ENCODE data around the gene PIAS1.
A peak's percentile ranks its signal among the peaks of the same experiment; 100 is the strongest.
"Not testable (repeated sequence)": the region's sequence is repeated elsewhere in the genome, so short reads cannot be mapped to it uniquely, and the experiment has no call there.

The PIAS1 gene

GRCh38 chr15:68203486-68203885 lies 149.4 kb downstream of the PIAS1 start:
- no peak for DNase-seq (ENCODE audit: low read depth in 2 of 2)

- DNase-seq (ENCODE audit: low read depth in 2 of 2), result no peak
Observed at GRCh38 chr15:68203956-68204355, 149.8 kb downstream of the PIAS1 start.

DNA sequence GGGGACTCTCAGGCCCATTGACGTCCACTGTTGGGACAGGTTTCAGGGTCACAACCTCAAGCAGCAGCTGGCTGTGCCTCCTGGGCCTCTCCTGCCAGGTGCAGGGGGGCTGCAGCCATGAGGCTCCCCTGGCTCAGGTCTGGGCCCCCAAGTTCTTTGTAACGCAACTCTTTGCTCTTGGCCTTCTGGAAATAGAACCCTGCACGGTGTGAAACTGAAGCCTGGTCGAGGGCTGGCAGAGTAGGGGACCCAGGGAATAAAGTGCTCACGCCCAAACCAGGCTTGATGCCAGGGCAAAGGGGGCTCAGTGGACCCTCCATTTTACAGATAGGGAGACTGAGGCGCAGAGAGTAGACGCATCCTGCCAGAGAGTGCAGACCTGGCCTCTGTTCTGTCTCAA lies 150.2 kb downstream of the PIAS1 start:
- DNase-seq (ENCODE audit: low read depth in 2 of 2), result no peak

DNA sequence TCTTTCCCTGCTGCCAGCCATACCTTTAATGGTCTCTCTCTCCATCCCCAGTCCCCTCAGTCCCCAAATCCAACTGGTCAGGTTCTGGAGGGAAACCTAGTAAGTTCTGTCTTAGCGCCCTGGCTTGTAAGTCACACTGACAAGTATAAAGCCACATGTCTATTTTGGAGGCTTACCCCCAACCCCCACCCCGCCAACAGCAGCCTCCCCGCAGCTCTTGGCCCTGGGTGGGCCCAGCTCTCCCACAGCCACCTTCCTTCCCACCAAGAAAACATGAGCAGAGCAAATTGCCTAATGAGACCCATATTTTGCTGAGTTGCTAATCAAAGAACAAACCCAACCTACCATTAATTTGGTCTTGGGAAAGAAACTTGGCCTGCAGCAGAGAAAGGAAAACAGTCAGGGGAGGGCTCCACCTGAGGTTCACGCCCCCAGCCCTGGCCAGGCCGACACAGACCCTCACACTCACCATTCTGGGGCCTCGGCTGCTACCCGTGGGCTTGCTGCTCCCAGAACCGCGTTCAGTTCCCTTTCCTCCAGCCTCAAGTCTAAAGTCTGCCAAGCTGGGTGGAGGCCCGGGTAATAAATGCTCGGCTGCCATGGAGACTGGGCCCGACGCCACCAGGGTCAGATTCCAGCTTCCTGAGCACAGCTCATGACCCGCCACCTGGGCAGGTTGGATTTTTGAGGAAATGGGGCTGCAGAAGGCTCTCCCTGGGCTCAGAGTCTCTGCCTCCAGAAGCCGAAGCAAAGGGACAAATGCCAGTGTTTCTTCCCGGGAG lies 150.9 kb downstream of the PIAS1 start, which contains the start of gene CALML4:
Gene CALML4 (minus strand): TSS at position 557 of the 782 bp plus-strand sequence. CDS start 85 bp downstream, at position 472.
- DNase-seq (ENCODE audit: low read depth in 2 of 2), result no peak

DNA sequence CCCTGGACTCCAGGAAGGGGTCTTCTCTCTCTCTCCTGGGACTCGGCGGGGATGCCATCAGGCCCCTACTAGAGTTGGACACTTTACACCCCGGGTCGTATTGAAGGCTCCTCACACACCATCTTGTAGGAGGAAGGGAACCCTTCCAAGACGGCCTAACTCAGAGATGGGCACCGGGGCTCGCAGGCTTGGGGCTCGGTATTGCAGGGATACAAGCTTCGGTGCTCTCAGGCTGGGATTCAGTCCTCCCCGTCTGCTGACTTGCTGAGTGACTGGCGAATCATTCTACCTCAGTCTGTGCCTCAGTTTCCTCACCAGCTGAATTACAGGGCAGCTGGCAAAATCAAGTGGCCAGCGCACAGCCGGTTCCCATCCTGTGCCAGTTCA lies 151.4 kb downstream of the PIAS1 start:
- no peak for DNase-seq (ENCODE audit: low read depth in 2 of 2)

DNA sequence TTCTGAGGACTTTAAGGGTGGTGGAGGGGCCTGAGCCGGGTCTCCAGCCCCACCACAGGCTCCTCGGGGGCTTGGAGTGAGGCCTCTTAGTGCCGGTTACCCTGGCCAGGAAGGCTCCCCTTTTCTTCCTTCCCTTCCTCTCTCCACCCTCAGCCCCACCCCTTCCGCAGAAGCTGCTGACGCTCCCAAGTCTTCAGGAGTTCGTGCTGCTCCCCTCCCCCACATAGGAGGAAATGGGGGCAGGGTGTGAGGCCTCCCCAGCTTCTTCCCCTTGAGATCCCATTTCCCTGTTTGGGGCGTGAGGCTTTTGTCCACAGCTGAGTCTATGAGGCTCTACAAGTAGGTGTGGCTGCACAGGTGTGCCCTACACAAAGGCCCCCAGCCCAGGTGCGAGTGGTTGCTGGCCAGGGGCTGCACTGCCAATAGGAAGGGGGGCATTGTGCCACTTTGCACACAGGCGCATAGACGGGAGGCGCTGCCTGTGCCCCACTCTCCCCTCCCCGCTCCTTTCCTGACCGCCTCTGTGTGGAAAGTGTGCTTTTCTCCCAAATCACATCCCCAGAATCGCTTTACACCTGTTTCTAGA lies 151.9 kb downstream of the PIAS1 start:
- DNase-seq (ENCODE audit: low read depth in 2 of 2), result no peak

GRCh38 chr15:68206711-68207151 lies 152.6 kb downstream of the PIAS1 start:
- no peak for DNase-seq (ENCODE audit: low read depth in 2 of 2)

DNA sequence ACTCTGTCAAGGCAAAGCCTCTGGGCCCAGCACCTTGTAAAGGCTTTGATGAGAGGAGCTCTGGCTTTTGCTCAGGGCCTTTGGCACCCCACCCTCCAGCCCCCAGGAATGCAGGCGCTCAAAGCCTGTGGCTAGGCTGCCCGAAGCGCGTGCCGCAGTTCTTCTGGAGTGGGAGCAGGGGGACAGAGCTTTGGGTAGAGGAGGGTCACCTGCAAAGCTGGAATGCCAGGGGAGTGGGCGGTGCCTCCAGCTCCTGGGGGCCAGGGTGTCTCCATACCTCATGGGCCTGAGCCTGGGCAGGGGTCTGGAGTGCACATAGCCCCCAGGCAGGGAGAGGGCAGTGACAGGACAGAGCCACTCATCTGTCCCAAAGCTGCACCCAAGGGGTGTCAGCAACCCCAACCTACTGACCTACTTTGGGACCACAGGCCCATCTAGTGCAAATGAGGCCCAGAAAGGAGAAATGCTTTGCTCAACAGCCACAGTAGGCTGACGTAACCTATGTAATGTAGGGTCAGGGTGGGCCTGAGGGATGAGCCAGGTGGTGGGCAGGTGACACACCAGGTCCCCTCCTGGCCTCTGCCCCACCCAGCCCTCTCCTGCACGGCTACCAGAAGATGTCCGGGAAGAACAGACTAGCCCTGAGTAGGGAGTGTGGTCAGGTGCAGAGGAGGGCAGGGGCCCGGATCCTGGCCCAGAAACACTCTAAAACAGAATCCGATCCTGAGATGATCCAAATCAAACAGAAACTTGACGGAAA lies 153.2 kb downstream of the PIAS1 start:
- DNase-seq (ENCODE audit: low read depth in 2 of 2), result no peak

- DNase-seq (ENCODE audit: low read depth in 2 of 2), result no peak
Observed at GRCh38 chr15:68208136-68208535, 154.0 kb downstream of the PIAS1 start.

GRCh38 chr15:68208636-68209240 lies 154.6 kb downstream of the PIAS1 start:
- no peak for DNase-seq (ENCODE audit: low read depth in 2 of 2)

DNA sequence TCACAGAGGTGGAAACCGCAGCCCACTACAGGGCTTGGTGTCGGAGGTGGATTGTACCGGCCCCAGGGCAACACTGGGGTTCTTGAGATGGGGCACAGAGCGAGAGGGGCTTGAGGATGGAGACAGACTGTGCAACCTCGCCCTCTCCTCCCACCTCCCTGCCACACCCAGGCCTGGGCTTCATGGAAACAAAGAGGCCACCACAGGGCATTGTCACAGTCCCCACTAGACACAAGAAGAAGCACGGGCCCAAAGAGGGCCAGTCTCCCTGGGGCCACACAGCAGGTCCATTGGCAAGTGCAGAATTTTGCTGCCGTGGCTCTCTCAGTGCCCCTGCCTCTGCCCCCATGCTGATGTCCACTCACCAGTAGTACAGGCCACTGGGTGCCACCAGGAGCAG lies 155.2 kb downstream of the PIAS1 start:
- DNase-seq (ENCODE audit: low read depth in 2 of 2), result no peak

GRCh38 chr15:68209735-68210408 lies 155.8 kb downstream of the PIAS1 start:
- peak; percentile 17 to 20 for DNase-seq (ENCODE audit: low read depth in 2 of 2)

DNA sequence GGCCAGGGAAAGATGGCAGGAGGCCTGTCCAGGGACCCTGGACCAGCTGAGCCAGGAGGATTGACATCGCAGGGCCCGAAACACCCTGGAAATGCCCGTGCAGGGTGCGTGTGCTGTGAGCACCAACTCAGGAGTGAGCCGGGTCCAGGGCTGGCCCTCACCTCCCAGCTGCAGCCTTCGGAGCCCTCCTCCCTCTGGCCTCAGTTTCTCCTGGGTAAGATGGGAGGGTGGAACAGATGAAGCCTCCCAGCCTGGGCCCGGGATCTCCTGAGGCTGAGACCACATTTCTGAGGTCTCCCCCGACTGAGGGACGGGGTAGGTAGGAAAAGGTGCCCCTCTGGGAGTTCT lies 156.3 kb downstream of the PIAS1 start:
- no peak for DNase-seq (ENCODE audit: low read depth in 2 of 2)

DNA sequence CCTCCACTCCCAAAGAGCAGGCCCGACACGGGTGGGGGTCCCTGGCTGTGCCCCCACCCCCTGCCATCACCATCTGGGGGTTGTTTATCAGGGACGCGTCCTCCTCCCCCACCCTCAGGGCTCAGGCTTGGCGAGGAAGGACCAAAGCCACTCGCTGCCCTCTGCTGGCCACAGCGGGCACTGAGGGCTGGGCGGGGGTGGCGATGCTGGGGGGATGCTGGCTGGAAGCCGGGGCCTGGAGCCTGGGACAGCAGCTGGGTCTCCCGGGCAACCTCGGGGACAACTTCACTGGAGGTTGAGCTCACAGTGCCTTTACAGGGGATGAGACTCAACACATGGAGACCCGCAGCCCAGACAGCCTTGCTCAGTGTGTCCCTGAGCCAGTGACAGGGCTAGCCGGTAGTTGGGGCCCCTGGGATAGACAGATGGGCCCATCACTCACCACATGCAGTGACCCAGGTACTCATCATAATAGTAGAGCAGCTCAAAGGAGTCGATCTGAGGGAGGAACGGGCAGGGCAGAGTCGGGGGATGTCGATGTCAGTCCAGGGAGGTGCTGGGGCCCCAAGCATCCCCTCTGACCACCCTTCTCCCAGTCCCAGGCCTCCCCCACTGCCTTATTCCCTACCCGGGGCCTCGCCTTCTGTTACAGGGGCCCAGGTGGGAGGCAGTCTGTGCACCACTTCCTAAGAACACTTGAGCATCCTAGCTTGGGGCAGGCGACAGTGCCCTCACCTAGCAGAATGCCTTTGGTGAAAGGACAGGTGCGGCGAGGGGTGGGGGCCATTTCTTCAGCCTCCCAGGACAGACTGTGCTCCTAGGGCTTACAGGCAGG lies 156.9 kb downstream of the PIAS1 start:
- DNase-seq (ENCODE audit: low read depth in 2 of 2), result peak in 1 of 2 experiments; percentile 37

- no peak for DNase-seq (ENCODE audit: low read depth in 2 of 2)
Observed at GRCh38 chr15:68211656-68212320, 157.7 kb downstream of the PIAS1 start.

GRCh38 chr15:68213491-68213845 lies 159.4 kb downstream of the PIAS1 start:
- not testable (repeated sequence) for DNase-seq (ENCODE audit: low read depth in 2 of 2)

DNA sequence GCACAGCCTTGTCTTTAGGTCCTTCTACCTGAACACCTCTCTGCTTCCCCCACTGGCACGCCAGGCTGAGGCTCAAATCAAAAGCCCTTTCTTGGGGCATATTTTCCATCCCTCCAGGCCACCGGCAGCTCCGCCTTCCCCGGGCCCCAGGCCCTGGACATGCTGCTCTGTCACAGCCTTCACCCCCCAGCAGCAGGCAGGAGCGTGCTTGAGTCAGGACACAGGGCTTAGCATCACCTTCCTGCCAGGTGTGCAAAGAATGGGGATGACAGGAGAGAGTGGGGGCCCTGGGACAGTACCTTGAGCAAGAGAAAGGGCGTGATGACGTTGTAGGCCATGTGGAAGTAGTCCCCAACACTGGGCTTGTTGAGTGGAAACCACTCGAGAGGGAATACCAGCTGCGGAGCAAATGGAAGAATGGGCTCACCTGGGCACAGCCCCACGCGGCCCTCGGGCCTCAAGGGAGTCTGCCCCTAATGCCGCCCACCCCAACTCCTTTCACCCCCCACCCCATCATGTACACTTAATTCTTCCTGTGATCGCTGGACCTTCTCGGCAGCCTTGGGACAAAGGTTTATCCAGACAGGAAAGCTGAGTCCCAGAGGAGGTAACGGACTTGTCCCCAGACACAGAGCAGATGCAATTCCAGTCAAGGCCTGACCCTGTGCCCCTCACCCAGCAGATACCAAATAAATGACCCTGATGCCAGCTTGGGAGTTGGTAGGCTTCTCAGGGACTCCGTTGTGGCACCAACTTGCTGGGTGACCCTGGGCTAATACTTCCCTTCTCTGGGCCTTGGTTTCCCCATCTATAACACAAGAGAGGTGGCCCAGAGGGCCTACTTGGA lies 160.1 kb downstream of the PIAS1 start:
- no peak for DNase-seq (ENCODE audit: low read depth in 2 of 2)

DNA sequence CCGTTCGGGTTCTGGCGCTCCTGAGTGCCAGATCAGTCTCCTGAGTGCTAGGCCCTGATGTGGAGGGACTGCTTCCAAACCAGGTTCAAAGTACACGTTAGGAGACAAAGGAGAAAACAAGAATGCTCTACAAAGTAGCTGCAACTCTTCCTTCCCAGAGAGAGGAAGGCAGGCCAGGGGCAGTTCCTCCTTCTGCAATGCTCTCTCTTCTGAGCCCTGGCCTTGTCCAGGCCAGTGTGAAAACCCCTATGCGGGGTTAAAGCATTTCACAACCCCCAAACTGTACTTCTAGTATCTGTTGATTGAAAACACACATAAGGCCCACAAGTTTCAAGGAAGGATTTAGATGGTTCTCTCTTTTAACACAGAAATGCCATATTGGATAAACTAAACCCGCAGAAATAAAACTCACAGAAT lies 160.7 kb downstream of the PIAS1 start:
- DNase-seq (ENCODE audit: low read depth in 2 of 2), result no peak

GRCh38 chr15:68217341-68217740 lies 163.2 kb downstream of the PIAS1 start:
- no peak for DNase-seq (ENCODE audit: low read depth in 2 of 2)

All from stimulated activated CD4-positive, alpha-beta T cell treated with anti-CD3 and anti-CD28 coated beads, Interleukin-12 subunit alpha, Interleukin-12 subunit beta, amount 100 ng/mL, for 24 hours (primary cell).